IMR-90 (cell line): ENCODE results near the gene GIMAP7. TPM values are rescaled to one million over a fixed set of nuclear protein-coding genes. Genes with fewer than 3 reads are reported as not detected.

ENCODE experiments used
- ATAC-seq: fragments of 200-7000 bp; cut with Tn5 transposase; 2 replicates; pipeline ENCODE4 v1.9.1; 2020; ENCODE audit warnings: low read depth, mild to moderate bottlenecking, moderate library complexity
- BruUV-seq: library from RNA; stranded (reverse); fragments of 400-500 nt; replicated peaks from 2 replicates; lab custom pipeline; 2021; lab: Mats Ljungman, UMichigan
- CTCF ChIA-PET: fragments of 300-600 bp; formaldehyde crosslinking; extraction: SDS; loops from one replicate; lab custom pipeline; 2021; ENCODE audit warnings: antibody characterized with exemption; lab: Yijun Ruan, JAX
- POLR2A ChIA-PET: fragments of 300-600 bp; sonication (Branson Sonifier 250); formaldehyde crosslinking; loops from one replicate; lab custom pipeline; 2022; ENCODE audit warnings: antibody characterized with exemption; ENCODE audit not compliant: unreplicated experiment; lab: Charles Lee
- DNase-seq: peaks from one replicate; pipeline ENCODE4 v3.0.0; 2013
- H2AFZ ChIP-seq: replicated peaks from 2 replicates; pipeline ENCODE3; 2013; ENCODE audit warnings: low read length, mild to moderate bottlenecking; ENCODE audit not compliant: poor library complexity
- H2AK5ac ChIP-seq: 2 replicates; pipeline ENCODE4 v1.6.1; 2013; ENCODE audit warnings: low read depth, low read length, inconsistent platforms
- H2AK9ac ChIP-seq: replicated peaks from 2 replicates; pipeline ENCODE3; 2013; ENCODE audit warnings: mild to moderate bottlenecking, low read depth, low read length, moderate library complexity; ENCODE audit not compliant: poor library complexity
- H2BK120ac ChIP-seq: 2 replicates; pipeline ENCODE4 v1.6.1; 2013; ENCODE audit warnings: low read depth, low read length, inconsistent platforms
- H2BK15ac ChIP-seq: 3 replicates; pipeline ENCODE4 v1.6.1; 2013; ENCODE audit warnings: low read depth, low read length, inconsistent platforms
- H2BK20ac ChIP-seq: 2 replicates; pipeline ENCODE4 v1.6.1; 2013; ENCODE audit warnings: low read depth, mild to moderate bottlenecking, inconsistent platforms, low read length, moderate library complexity
- H2BK5ac ChIP-seq: 2 replicates; pipeline ENCODE4 v1.6.1; 2013; ENCODE audit warnings: mild to moderate bottlenecking, low read depth, low read length, inconsistent platforms; ENCODE audit not compliant: poor library complexity, severe bottlenecking
- H3K14ac ChIP-seq: replicated peaks from 2 replicates; pipeline ENCODE4 v1.6.1; 2013; ENCODE audit warnings: low read depth, low read length, inconsistent platforms
- H3K18ac ChIP-seq: 2 replicates; pipeline ENCODE4 v1.6.1; 2013; ENCODE audit warnings: low read depth, low read length, control low read depth
- H3K23ac ChIP-seq: 2 replicates; pipeline ENCODE4 v1.6.1; 2013; ENCODE audit warnings: low read depth, low read length, inconsistent platforms
- H3K27ac ChIP-seq: 2 replicates; pipeline ENCODE4 v1.5.1; 2013; ENCODE audit warnings: mild to moderate bottlenecking, control low read depth, low read length; ENCODE audit not compliant: insufficient read depth
- H3K27me3 ChIP-seq: 2 replicates; pipeline ENCODE4 v1.6.1; 2013; ENCODE audit warnings: low read length; ENCODE audit not compliant: control insufficient read depth, insufficient read depth
- H3K36me3 ChIP-seq: 2 replicates; pipeline ENCODE4 v1.6.1; 2013; ENCODE audit warnings: low read length, mixed read lengths; ENCODE audit not compliant: control insufficient read depth, insufficient read depth
- H3K4ac ChIP-seq: 2 replicates; pipeline ENCODE4 v1.6.1; 2013; ENCODE audit warnings: low read depth, low read length, inconsistent platforms
- H3K4me1 ChIP-seq: 2 replicates; pipeline ENCODE4 v1.6.1; 2013; ENCODE audit warnings: low read length, mixed read lengths; ENCODE audit not compliant: control insufficient read depth, insufficient read depth
- H3K4me2 ChIP-seq: 2 replicates; pipeline ENCODE4 v1.6.1; 2013; ENCODE audit warnings: low read depth, mild to moderate bottlenecking, control low read depth, low read length, moderate library complexity
- H3K4me3 ChIP-seq: 2 replicates; pipeline ENCODE4 v1.5.1; 2013; ENCODE audit warnings: low read depth, mild to moderate bottlenecking, control low read depth, low read length, moderate library complexity; ENCODE audit not compliant: insufficient read depth
- H3K56ac ChIP-seq: 2 replicates; pipeline ENCODE4 v1.6.1; 2013; ENCODE audit warnings: low read length, inconsistent platforms; ENCODE audit not compliant: insufficient read depth; ENCODE audit errors: extremely low read depth
- H3K79me1 ChIP-seq, 2 experiments: 2 replicates each; pipeline ENCODE4 v1.6.1; 2013; ENCODE audit warnings: low read length in 2 of 2, inconsistent platforms in 1 of 2, low read depth in 1 of 2
- H3K9ac ChIP-seq: 2 replicates; pipeline ENCODE4 v1.6.1; 2013; ENCODE audit warnings: low read depth, low read length, control low read depth
- H3K9me1 ChIP-seq: 2 replicates; pipeline ENCODE4 v1.6.1; 2013; ENCODE audit warnings: low read length, inconsistent platforms; ENCODE audit not compliant: insufficient read depth
- H3K9me3 ChIP-seq: 2 replicates; pipeline ENCODE4 v1.6.1; 2013; ENCODE audit warnings: low read length; ENCODE audit not compliant: control insufficient read depth, insufficient read depth
- H4K20me1 ChIP-seq: 2 replicates; pipeline ENCODE4 v1.6.1; 2013; ENCODE audit warnings: low read length, inconsistent platforms; ENCODE audit not compliant: insufficient read depth
- H4K5ac ChIP-seq: 2 replicates; pipeline ENCODE4 v1.6.1; 2013; ENCODE audit warnings: mild to moderate bottlenecking, low read depth, low read length, control low read depth
- H4K8ac ChIP-seq, 2 experiments: 2 replicates each; pipeline ENCODE4 v1.6.1; 2013; ENCODE audit warnings: low read depth in 2 of 2, low read length in 2 of 2, control low read depth in 1 of 2, inconsistent platforms in 1 of 2
- H4K91ac ChIP-seq: 2 replicates; pipeline ENCODE4 v1.6.1; 2013; ENCODE audit warnings: low read depth, low read length, inconsistent platforms; ENCODE audit not compliant: insufficient read depth
- BHLHE40 ChIP-seq: fragments of 150-350 bp; IDR thresholded peaks from 2 replicates; pipeline ENCODE4 v1.6.1; 2016; ENCODE audit warnings: mild to moderate bottlenecking, low read depth, low read length
- CEBPB ChIP-seq: IDR thresholded peaks from 2 replicates; pipeline ENCODE4 v1.6.1; 2012; ENCODE audit warnings: low read depth, low read length, improper control_type of control experiment
- CHD1 ChIP-seq: IDR thresholded peaks from 2 replicates; pipeline ENCODE4 v1.6.1; 2012; ENCODE audit warnings: low read depth, low read length, improper control_type of control experiment
- FOS ChIP-seq: fragments of 150-350 bp; IDR thresholded peaks from 2 replicates; pipeline ENCODE4 v1.6.1; 2016; ENCODE audit warnings: low read depth, low read length
- MAFK ChIP-seq: IDR thresholded peaks from 2 replicates; pipeline ENCODE4 v1.6.1; 2012; ENCODE audit warnings: low read depth, low read length, improper control_type of control experiment
- MAZ ChIP-seq: IDR thresholded peaks from 2 replicates; pipeline ENCODE4 v1.6.1; 2012; ENCODE audit warnings: low read depth, mild to moderate bottlenecking, low read length, improper control_type of control experiment, moderate library complexity, borderline replicate concordance
- MXI1 ChIP-seq: IDR thresholded peaks from 2 replicates; pipeline ENCODE4 v1.6.1; 2012; ENCODE audit warnings: low read depth, mild to moderate bottlenecking, low read length, moderate library complexity, borderline replicate concordance
- NFE2L2 ChIP-seq: fragments of 150-350 bp; IDR thresholded peaks from 2 replicates; pipeline ENCODE4 v1.6.1; 2016; ENCODE audit warnings: low read depth, mild to moderate bottlenecking, low read length
- POLR2A ChIP-seq: IDR thresholded peaks from 2 replicates; pipeline ENCODE4 v1.6.1; 2012; ENCODE audit warnings: mild to moderate bottlenecking, low read depth, low read length
- RAD21 ChIP-seq: IDR thresholded peaks from 2 replicates; pipeline ENCODE4 v1.6.1; 2012; ENCODE audit warnings: low read length, improper control_type of control experiment
- RCOR1 ChIP-seq: IDR thresholded peaks from 2 replicates; pipeline ENCODE4 v1.6.1; 2012; ENCODE audit warnings: mild to moderate bottlenecking, low read length, improper control_type of control experiment; ENCODE audit not compliant: insufficient replicate concordance
- RFX5 ChIP-seq: IDR thresholded peaks from 2 replicates; pipeline ENCODE4 v1.8.0; 2012; ENCODE audit warnings: low read depth, mild to moderate bottlenecking, low read length, moderate library complexity
- SMC3 ChIP-seq: fragments of 150-350 bp; IDR thresholded peaks from 2 replicates; pipeline ENCODE4 v1.6.1; 2016; ENCODE audit warnings: low read depth, mild to moderate bottlenecking, antibody characterized with exemption, low read length, moderate library complexity
- WGBS, 2 experiments: methylation state at CpG; one replicate each; pipeline versions ENCODE4 v1.1.5 to v1.1.7; 2013; ENCODE audit warnings: missing lambda C conversion rate in 2 of 2; ENCODE audit not compliant: insufficient read length in 1 of 2; ENCODE audit errors: extremely low coverage in 2 of 2; 5-methylcytosine and 5-hydroxymethylcytosine counted together
- dilution Hi-C: fragments of 300-500 bp; cut with HindIII; formaldehyde crosslinking; loops from one replicate; pipeline ENCODE4 v1.14.3; 2018; ENCODE audit warnings: low sequenced_read_pairs; ENCODE audit not compliant: unreplicated experiment
- in situ Hi-C: fragments of 300-500 bp; cut with MboI; formaldehyde crosslinking; loops from 3 replicates; pipeline ENCODE4 v1.14.3; 2019; ENCODE audit warnings: low sequenced_read_pairs, inconsistent platforms, mixed read lengths
- intact Hi-C: fragments of 100-400 bp; cut with micrococcal nuclease; formaldehyde crosslinking; loops from 2 replicates; pipeline ENCODE4 v1.10.0; 2022
- polyA plus RNA-seq, 3 experiments: library from polyadenylated mRNA; depleted of rRNA; stranded (reverse); fragments of >200 nt; gene quantifications; 2 replicates each; pipeline ENCODE4 v1.2.3, GENCODE V29; 2012; ENCODE audit warnings: low replicate concordance in 1 of 3
- total RNA-seq: library from RNA; depleted of rRNA; stranded (reverse); fragments of >200 nt; gene quantifications from 2 replicates; pipeline ENCODE4 v1.2.3, GENCODE V29; 2012
- TF ChIP-seq, protein P1 (sequence below): conservative IDR thresholded peaks from 2 replicates; pipeline ENCODE4 v1.5.1; 2012; ENCODE audit warnings: mild to moderate bottlenecking, low read depth, low read length, improper control_type of control experiment
- TF ChIP-seq, protein P2 (sequence below): fragments of 150-350 bp; IDR thresholded peaks from 2 replicates; pipeline ENCODE4 v1.6.1; 2016; ENCODE audit warnings: low read depth, mild to moderate bottlenecking, low read length, moderate library complexity, borderline replicate concordance
- TF ChIP-seq, protein P3 (sequence below): fragments of 150-350 bp; IDR thresholded peaks from 2 replicates; pipeline ENCODE4 v1.6.1; 2017; ENCODE audit warnings: mild to moderate bottlenecking, antibody characterized with exemption, low read length, low read depth

Gene GIMAP7
- total and polyA plus RNA-seq, 2 of the 4 experiments (the other 2 are of a cell fraction), result not detected

DNA sequence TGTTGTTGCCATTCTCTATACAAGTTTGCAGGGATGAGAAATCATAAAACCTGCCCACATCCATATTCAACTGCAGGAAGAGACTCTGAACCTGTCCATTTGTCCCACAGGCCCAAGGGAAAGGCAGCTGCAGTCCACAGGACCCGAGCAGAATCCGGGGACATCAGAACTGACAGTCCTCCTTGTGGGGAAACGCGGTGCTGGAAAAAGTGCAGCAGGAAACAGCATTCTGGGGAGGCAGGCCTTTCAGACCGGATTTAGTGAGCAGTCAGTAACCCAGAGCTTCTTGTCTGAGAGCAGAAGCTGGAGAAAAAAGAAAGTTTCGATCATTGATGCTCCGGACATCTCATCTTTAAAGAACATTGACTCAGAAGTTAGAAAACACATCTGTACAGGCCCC is 40.8 kb upstream of the GIMAP7 start:
- no peak overlapping the region for H3K4me2 ChIP-seq
- H4K91ac ChIP-seq, result no peak overlapping the region
- H2AK9ac ChIP-seq, result no peak overlapping the region
- no peak overlapping the region for H3K27ac ChIP-seq
- DNase-seq (no peak), ATAC-seq (no peak)
- no peak for TF ChIP-seq FOS
- TF ChIP-seq CHD1, result no peak
- TF ChIP-seq RFX5, result no peak
- TF ChIP-seq RAD21, result no peak
- TF ChIP-seq BHLHE40, result no peak
- no peak for TF ChIP-seq RCOR1
- TF ChIP-seq POLR2A, result no peak
- TF ChIP-seq, protein P1, sequence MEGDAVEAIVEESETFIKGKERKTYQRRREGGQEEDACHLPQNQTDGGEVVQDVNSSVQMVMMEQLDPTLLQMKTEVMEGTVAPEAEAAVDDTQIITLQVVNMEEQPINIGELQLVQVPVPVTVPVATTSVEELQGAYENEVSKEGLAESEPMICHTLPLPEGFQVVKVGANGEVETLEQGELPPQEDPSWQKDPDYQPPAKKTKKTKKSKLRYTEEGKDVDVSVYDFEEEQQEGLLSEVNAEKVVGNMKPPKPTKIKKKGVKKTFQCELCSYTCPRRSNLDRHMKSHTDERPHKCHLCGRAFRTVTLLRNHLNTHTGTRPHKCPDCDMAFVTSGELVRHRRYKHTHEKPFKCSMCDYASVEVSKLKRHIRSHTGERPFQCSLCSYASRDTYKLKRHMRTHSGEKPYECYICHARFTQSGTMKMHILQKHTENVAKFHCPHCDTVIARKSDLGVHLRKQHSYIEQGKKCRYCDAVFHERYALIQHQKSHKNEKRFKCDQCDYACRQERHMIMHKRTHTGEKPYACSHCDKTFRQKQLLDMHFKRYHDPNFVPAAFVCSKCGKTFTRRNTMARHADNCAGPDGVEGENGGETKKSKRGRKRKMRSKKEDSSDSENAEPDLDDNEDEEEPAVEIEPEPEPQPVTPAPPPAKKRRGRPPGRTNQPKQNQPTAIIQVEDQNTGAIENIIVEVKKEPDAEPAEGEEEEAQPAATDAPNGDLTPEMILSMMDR, result no peak
- no peak for TF ChIP-seq MAZ
- TF ChIP-seq MXI1, result no peak
- no peak for TF ChIP-seq CEBPB
- TF ChIP-seq NFE2L2, result no peak
- TF ChIP-seq SMC3, result no peak
- TF ChIP-seq, protein P2, sequence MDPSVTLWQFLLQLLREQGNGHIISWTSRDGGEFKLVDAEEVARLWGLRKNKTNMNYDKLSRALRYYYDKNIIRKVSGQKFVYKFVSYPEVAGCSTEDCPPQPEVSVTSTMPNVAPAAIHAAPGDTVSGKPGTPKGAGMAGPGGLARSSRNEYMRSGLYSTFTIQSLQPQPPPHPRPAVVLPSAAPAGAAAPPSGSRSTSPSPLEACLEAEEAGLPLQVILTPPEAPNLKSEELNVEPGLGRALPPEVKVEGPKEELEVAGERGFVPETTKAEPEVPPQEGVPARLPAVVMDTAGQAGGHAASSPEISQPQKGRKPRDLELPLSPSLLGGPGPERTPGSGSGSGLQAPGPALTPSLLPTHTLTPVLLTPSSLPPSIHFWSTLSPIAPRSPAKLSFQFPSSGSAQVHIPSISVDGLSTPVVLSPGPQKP, result no peak
- TF ChIP-seq, protein P3, sequence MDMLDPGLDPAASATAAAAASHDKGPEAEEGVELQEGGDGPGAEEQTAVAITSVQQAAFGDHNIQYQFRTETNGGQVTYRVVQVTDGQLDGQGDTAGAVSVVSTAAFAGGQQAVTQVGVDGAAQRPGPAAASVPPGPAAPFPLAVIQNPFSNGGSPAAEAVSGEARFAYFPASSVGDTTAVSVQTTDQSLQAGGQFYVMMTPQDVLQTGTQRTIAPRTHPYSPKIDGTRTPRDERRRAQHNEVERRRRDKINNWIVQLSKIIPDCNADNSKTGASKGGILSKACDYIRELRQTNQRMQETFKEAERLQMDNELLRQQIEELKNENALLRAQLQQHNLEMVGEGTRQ, result no peak
- no peak for TF ChIP-seq MAFK
- no peaks in the 10 kb centered on the region for H4K20me1 ChIP-seq
- H4K5ac ChIP-seq, result no peak overlapping the region
- no peak overlapping the region for H3K23ac ChIP-seq
- no peak overlapping the region for H2BK120ac ChIP-seq
- no peak overlapping the region for H4K8ac ChIP-seq
- H3K9me1 ChIP-seq, result no peaks in the 10 kb centered on the region
- H3K4me3 ChIP-seq, result no peak overlapping the region
- intact Hi-C loops (no loop called here), in situ Hi-C loops (no loop called here), dilution Hi-C loops (no loop called here)
- H3K18ac ChIP-seq, result no peak overlapping the region
- no peak overlapping the region for H2BK20ac ChIP-seq
- ChIA-PET POLR2A (no interaction called here), CTCF (no interaction called here)
- H2AK5ac ChIP-seq, result no peak overlapping the region
- no peaks in the 10 kb centered on the region for H3K9me3 ChIP-seq
- no peak overlapping the region for H3K14ac ChIP-seq
- H3K79me1 ChIP-seq, result no peaks in the 10 kb centered on the region
- BruUV-seq, result no TSS peak
- H3K27me3 ChIP-seq, result no peaks in the 10 kb centered on the region
- no peak overlapping the region for H2BK5ac ChIP-seq
- H2BK15ac ChIP-seq, result no peak overlapping the region
- no peak overlapping the region for H3K4ac ChIP-seq
- H2AFZ ChIP-seq, result no peak overlapping the region
- H3K56ac ChIP-seq, result no peak overlapping the region
- no peaks in the 10 kb centered on the region for H3K36me3 ChIP-seq
- WGBS, 2 experiments, result 51% methylated on average over 4 of the region's 7 CpGs; no CpG with 5 or more reads in 1 of the 2 experiments
- no peak overlapping the region for H3K9ac ChIP-seq
- H3K4me1 ChIP-seq, result no peaks in the 10 kb centered on the region
